HepG2 (cell line): ENCODE data around the gene PNP. TPM values are rescaled to one million over a fixed set of nuclear protein-coding genes. Genes with fewer than 3 reads are reported as not detected.

ENCODE experiments used
- ATAC-seq: fragments of 200-7000 bp; cut with Tn5 transposase; 3 replicates; pipeline ENCODE4 v1.9.1; 2020; ENCODE audit warnings: mild to moderate bottlenecking, moderate library complexity
- BruUV-seq: library from RNA; stranded (reverse); fragments of 400-500 nt; replicated peaks from 2 replicates; lab custom pipeline; 2021; lab: Mats Ljungman, UMichigan
- CTCF ChIA-PET: fragments of 300-600 bp; formaldehyde crosslinking; extraction: SDS; loops from one replicate; lab custom pipeline; 2021; ENCODE audit warnings: low total read pairs, inconsistent platforms, low intra/inter-chr PET ratio; lab: Yijun Ruan, JAX
- POLR2A ChIA-PET: fragments of 350-600 bp; sonication (Branson Sonifier 250); formaldehyde crosslinking; loops from one replicate; lab custom pipeline; 2020; ENCODE audit warnings: antibody characterized with exemption, inconsistent platforms; lab: Yijun Ruan, JAX
- DNase-seq: peaks from one replicate; pipeline ENCODE4 v3.0.0-alpha.2; 2015; ENCODE audit warnings: low spot score
- FAIRE-seq: peaks from 3 replicates; lab custom pipeline; 2011; peaks lifted over from hg19 to GRCh38; lab: Jason Lieb, UNC
- H2AFZ ChIP-seq: one replicate; pipeline ENCODE4 v1.6.1; 2011; ENCODE audit warnings: low read length, inconsistent platforms
- H3K27ac ChIP-seq: fragments of 300-600 bp; 3 replicates; pipeline ENCODE4 v1.8.0; 2011; ENCODE audit warnings: mixed run types, mild to moderate bottlenecking, mixed read lengths, low read length, inconsistent platforms; ENCODE audit not compliant: insufficient read depth; ENCODE audit errors: extremely low read length
- H3K27me3 ChIP-seq, 2 experiments: fragments of 200-600 bp in 1 of 2; 2 replicates in 1 of 2; 3 replicates in 1 of 2; pipeline versions ENCODE4 v1.6.0 to v1.8.0; 2011; ENCODE audit warnings: low read length in 2 of 2, mild to moderate bottlenecking in 2 of 2, moderate library complexity in 2 of 2, inconsistent platforms in 1 of 2; ENCODE audit not compliant: insufficient read depth in 2 of 2, control insufficient read depth in 1 of 2
- H3K36me3 ChIP-seq, 2 experiments: fragments of 200-600 bp in 1 of 2; replicated peaks in 1 of 2; 2 replicates in 1 of 2; 3 replicates in 1 of 2; pipeline versions ENCODE4 v1.5.1 to v1.8.0; 2011; ENCODE audit warnings: low read length in 2 of 2, inconsistent platforms in 1 of 2; ENCODE audit not compliant: insufficient read depth in 2 of 2, control insufficient read depth in 1 of 2
- H3K4me1 ChIP-seq: 2 replicates; pipeline ENCODE4 v1.5.1; 2012; ENCODE audit warnings: low read length, inconsistent platforms; ENCODE audit not compliant: insufficient read depth
- H3K4me2 ChIP-seq: 2 replicates; pipeline ENCODE4 v1.6.0; 2011; ENCODE audit warnings: low read depth, low read length, inconsistent platforms
- H3K4me3 ChIP-seq, 3 experiments: fragments of 200-600 bp in 1 of 3; sonication (generic), shearing (Covaris generic) in 1 of 3; replicated peaks in 1 of 3; 2 replicates each; pipeline ENCODE4 v1.5.1; 2011 to 2016; ENCODE audit warnings: low read length in 3 of 3, inconsistent platforms in 2 of 3, low read depth in 2 of 3, mild to moderate bottlenecking in 2 of 3, control low read depth in 1 of 3, mixed read lengths in 1 of 3; ENCODE audit not compliant: insufficient read depth in 1 of 3
- H3K79me2 ChIP-seq: one replicate; pipeline ENCODE4 v1.6.1; 2011; ENCODE audit warnings: low read length, inconsistent platforms; ENCODE audit not compliant: insufficient read depth
- H3K9ac ChIP-seq: 2 replicates; pipeline ENCODE4 v1.6.0; 2011; ENCODE audit warnings: mild to moderate bottlenecking, low read depth, low read length, inconsistent platforms; ENCODE audit not compliant: insufficient read depth
- H3K9me3 ChIP-seq: 2 replicates; pipeline ENCODE4 v1.5.1; 2012; ENCODE audit warnings: mild to moderate bottlenecking, low read length
- H4K20me1 ChIP-seq: 2 replicates; pipeline ENCODE4 v1.6.0; 2011; ENCODE audit warnings: inconsistent platforms, mild to moderate bottlenecking, low read length, moderate library complexity; ENCODE audit not compliant: insufficient read depth
- BRF2 ChIP-seq: sonication (generic); formaldehyde crosslinking; IDR thresholded peaks from 2 replicates; pipeline ENCODE4 v1.8.1; 2022; ENCODE audit warnings: mild to moderate bottlenecking, missing genetic modification reagents
- ETV5 ChIP-seq: IDR thresholded peaks from 2 replicates; pipeline ENCODE4 v1.6.1; 2018; ENCODE audit warnings: missing biosample characterization, missing genetic modification reagents, inconsistent platforms, borderline replicate concordance
- MIER3 ChIP-seq: IDR thresholded peaks from 2 replicates; pipeline ENCODE4 v1.6.1; 2016; ENCODE audit warnings: missing compliant biosample characterization, borderline replicate concordance
- TGIF2 ChIP-seq: IDR thresholded peaks from 2 replicates; pipeline ENCODE4 v1.6.1; 2016; ENCODE audit warnings: control low read depth, missing compliant biosample characterization
- THRA ChIP-seq: sonication (generic); formaldehyde crosslinking; IDR thresholded peaks from 2 replicates; pipeline ENCODE4 v1.4.0; 2020; ENCODE audit warnings: missing genetic modification reagents, borderline replicate concordance
- ZFY ChIP-seq: sonication (generic); formaldehyde crosslinking; IDR thresholded peaks from 2 replicates; pipeline ENCODE4 v1.4.0; 2020; ENCODE audit warnings: missing genetic modification reagents
- ZNF24 ChIP-seq: fragments of 450-650 bp; IDR thresholded peaks from 2 replicates; pipeline ENCODE4 v1.6.1; 2017; ENCODE audit warnings: antibody characterized with exemption, mild to moderate bottlenecking
- ZNF329 ChIP-seq: sonication (generic); formaldehyde crosslinking; IDR thresholded peaks from 2 replicates; pipeline ENCODE4 v1.9.0; 2021; ENCODE audit warnings: low read depth, mild to moderate bottlenecking, missing genetic modification reagents
- ZNF501 ChIP-seq: sonication (generic); formaldehyde crosslinking; IDR thresholded peaks from 2 replicates; pipeline ENCODE4 v1.5.1; 2020; ENCODE audit warnings: mild to moderate bottlenecking, moderate library complexity, missing genetic modification reagents
- ZSCAN12 ChIP-seq: sonication (generic); formaldehyde crosslinking; IDR thresholded peaks from 2 replicates; pipeline ENCODE4 v1.9.0; 2021; ENCODE audit warnings: mild to moderate bottlenecking, missing genetic modification reagents
- in situ Hi-C: cut with HindIII; loops from 2 replicates; pipeline ENCODE4 v1.10.0; 2017; ENCODE audit warnings: low pct_unique_long_range_greater_than_20kb; ENCODE audit not compliant: extremely low pct_ligation_motif_present
- intact Hi-C: fragments of 100-400 bp; cut with micrococcal nuclease; formaldehyde crosslinking; loops from one replicate; pipeline ENCODE4 v1.10.0; 2022; ENCODE audit not compliant: unreplicated experiment
- polyA plus RNA-seq, 8 experiments: library from polyadenylated mRNA; depleted of rRNA in 3 of 8; stranded (reverse) in 7 of 8; unstranded in 1 of 8; fragments of >200 nt; fragmentation: Illumina TruSeq in 4 of 8; extraction: Trizol in 4 of 8; gene quantifications; 2 replicates each; pipeline versions ENCODE4 v1.2.1 to v1.2.3, GENCODE V29; 2011 to 2016; ENCODE audit warnings: low read depth in 4 of 8, missing spikeins in 1 of 8, mixed read lengths in 1 of 8; ENCODE audit not compliant: insufficient read depth in 1 of 8
- total RNA-seq, 5 experiments: library from RNA; depleted of rRNA; stranded (reverse); fragments of >200 nt; fragmentation: Illumina TruSeq; extraction: Trizol; gene quantifications; 2 replicates each; pipeline ENCODE4 v1.2.3, GENCODE V29; 2016; ENCODE audit warnings: low read depth in 1 of 5

The PNP gene
- total and polyA plus RNA-seq, 2 of the 13 experiments (the other 11 are each of a cell fraction or from before 2014, with no cell fraction given) = 45.4 to 74.8 TPM

GRCh38 chr14:20487396-20487725 lies 18.2 kb downstream of the PNP start:
- Histone ChIP-seq H2AFZ (no peak overlapping the region), H3K27ac (no peak overlapping the region), H3K4me3 (no peak overlapping the region), H3K9ac (no peak overlapping the region), H4K20me1 (no peaks in the 10 kb centered on the region), H3K9me3 (no peaks in the 10 kb centered on the region), H3K4me1 (peaks cover 33% of the 10 kb centered on the region), H3K4me2 (no peak overlapping the region), H3K27me3 (0 out of 5 replicates have a peak, but pooled peaks cover 0 to 6% of the 10 kb centered on the region in 2 experiments), H3K79me2 (no peaks in the 10 kb centered on the region), H3K36me3 (no peaks in the 10 kb centered on the region)
- intact Hi-C loops = no loop called here
- TF ChIP-seq TGIF2 (CRISPR knock-in tag) (no peak), ZSCAN12 (CRISPR knock-in tag) (no peak), ETV5 (no peak), MIER3 (CRISPR knock-in tag) (no peak), THRA (no peak), ZNF24 (no peak), ZNF329 (no peak), ZNF501 (CRISPR knock-in tag) (no peak), BRF2 (CRISPR knock-in tag) (no peak), ZFY (CRISPR knock-in tag) (no peak)
- DNase-seq (no peak), ATAC-seq (no peak), FAIRE-seq (no peak)
- ChIA-PET POLR2A (no interaction called here), CTCF (no interaction called here)
- BruUV-seq = no TSS peak
- in situ Hi-C loops = no loop called here
